Measurements from ENCODE around the gene ITSN1. TPM values are rescaled to one million over a fixed set of nuclear protein-coding genes. Genes with fewer than 3 reads are reported as not detected.

ITSN1 gene
- total RNA-seq, 2 donors from 2014 or later: 15.0 to 47.5 TPM

DNA sequence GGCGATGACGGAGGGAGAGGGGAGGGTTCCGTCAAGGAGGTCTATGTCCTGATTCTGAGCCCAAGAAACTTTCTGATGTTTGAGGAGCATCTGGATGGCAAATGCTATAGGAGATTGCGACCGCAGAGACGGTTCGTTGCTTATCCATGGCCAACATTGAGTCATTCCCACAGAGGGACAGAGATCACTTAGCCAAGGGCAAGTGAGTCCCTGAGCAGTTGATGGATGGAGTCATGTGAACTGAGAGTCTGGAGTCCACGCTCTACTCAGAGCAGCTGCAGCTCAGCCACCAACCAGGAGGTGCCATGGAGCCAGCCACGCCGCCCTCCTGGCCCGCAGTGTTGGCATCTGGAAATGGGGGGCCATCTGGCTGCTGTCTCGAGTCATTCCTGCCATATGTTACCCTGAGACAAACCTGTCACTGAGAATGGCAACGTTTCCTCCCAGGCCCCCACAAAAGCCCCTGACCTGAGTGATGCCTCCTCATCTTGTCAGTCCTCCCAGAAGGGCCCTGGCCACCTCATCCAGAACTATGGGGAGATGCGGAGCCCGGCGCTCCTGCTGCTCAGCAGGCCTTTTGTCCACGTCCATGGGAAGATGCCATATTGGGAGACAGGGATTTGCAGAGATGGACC is 214.7 kb downstream of the ITSN1 start:
- TF ChIP-seq, protein P1, sequence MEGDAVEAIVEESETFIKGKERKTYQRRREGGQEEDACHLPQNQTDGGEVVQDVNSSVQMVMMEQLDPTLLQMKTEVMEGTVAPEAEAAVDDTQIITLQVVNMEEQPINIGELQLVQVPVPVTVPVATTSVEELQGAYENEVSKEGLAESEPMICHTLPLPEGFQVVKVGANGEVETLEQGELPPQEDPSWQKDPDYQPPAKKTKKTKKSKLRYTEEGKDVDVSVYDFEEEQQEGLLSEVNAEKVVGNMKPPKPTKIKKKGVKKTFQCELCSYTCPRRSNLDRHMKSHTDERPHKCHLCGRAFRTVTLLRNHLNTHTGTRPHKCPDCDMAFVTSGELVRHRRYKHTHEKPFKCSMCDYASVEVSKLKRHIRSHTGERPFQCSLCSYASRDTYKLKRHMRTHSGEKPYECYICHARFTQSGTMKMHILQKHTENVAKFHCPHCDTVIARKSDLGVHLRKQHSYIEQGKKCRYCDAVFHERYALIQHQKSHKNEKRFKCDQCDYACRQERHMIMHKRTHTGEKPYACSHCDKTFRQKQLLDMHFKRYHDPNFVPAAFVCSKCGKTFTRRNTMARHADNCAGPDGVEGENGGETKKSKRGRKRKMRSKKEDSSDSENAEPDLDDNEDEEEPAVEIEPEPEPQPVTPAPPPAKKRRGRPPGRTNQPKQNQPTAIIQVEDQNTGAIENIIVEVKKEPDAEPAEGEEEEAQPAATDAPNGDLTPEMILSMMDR (IDR thresholded peaks at IDR 0.05): no peak
- no peak for TF ChIP-seq POLR2A (IDR thresholded peaks at IDR 0.05)
- no peak for ATAC-seq
- H3K36me3 ChIP-seq (replicated peaks in 1 of 2; ENCODE audit: insufficient read depth in 1 of 2, low read depth in 2 of 2): no peaks in the 10 kb centered on the region
- intact Hi-C loops (cut with DNase I): no loop called here
- no peak overlapping the region for H3K27ac ChIP-seq
- H3K4me3 ChIP-seq: no peak overlapping the region
- WGBS, 2 donors: 83 to 86% methylated on average over 4 to 17 of the region's 17 CpGs
- H3K4me1 ChIP-seq: no peaks in the 10 kb centered on the region
- H3K9me3 ChIP-seq: no peaks in the 10 kb centered on the region
- DNase-seq: no peak
- H3K27me3 ChIP-seq: no peaks in the 10 kb centered on the region

GRCh38 chr21:33857846-33858666 is 215.8 kb downstream of the ITSN1 start:
- no peaks in the 10 kb centered on the region for H3K4me1 ChIP-seq
- H3K27me3 ChIP-seq: no peaks in the 10 kb centered on the region
- H3K27ac ChIP-seq: no peak overlapping the region
- 56 to 64% methylated on average over 13 to 25 of the region's 25 CpGs for WGBS, 2 donors
- H3K9me3 ChIP-seq: no peaks in the 10 kb centered on the region
- DNase-seq (no peak), ATAC-seq (no peak)
- TF ChIP-seq, protein P1 (IDR thresholded peaks at IDR 0.05): no peak
- no peak for TF ChIP-seq POLR2A (IDR thresholded peaks at IDR 0.05)
- no peak overlapping the region for H3K4me3 ChIP-seq
- intact Hi-C loops (cut with DNase I): no loop called here
- H3K36me3 ChIP-seq (replicated peaks in 1 of 2; ENCODE audit: insufficient read depth in 1 of 2, low read depth in 2 of 2): no peaks in the 10 kb centered on the region

- intact Hi-C loops (cut with DNase I): no loop called here
- H3K27ac ChIP-seq: no peak overlapping the region
- no peak for DNase-seq
- H3K36me3 ChIP-seq (replicated peaks in 1 of 2; ENCODE audit: insufficient read depth in 1 of 2, low read depth in 2 of 2): no peaks in the 10 kb centered on the region
- no peak for TF ChIP-seq POLR2A (IDR thresholded peaks at IDR 0.05)
- TF ChIP-seq, protein P1 (IDR thresholded peaks at IDR 0.05): no peak
- no peaks in the 10 kb centered on the region for H3K9me3 ChIP-seq
- H3K4me1 ChIP-seq: no peaks in the 10 kb centered on the region
- no peaks in the 10 kb centered on the region for H3K27me3 ChIP-seq
- no peak overlapping the region for H3K4me3 ChIP-seq
- ATAC-seq: no peak
- WGBS, 2 donors: 60 to 63% methylated on average over 15 of the region's 15 CpGs
Measured at GRCh38 chr21:33858667-33859372, 216.5 kb downstream of the ITSN1 start.

DNA sequence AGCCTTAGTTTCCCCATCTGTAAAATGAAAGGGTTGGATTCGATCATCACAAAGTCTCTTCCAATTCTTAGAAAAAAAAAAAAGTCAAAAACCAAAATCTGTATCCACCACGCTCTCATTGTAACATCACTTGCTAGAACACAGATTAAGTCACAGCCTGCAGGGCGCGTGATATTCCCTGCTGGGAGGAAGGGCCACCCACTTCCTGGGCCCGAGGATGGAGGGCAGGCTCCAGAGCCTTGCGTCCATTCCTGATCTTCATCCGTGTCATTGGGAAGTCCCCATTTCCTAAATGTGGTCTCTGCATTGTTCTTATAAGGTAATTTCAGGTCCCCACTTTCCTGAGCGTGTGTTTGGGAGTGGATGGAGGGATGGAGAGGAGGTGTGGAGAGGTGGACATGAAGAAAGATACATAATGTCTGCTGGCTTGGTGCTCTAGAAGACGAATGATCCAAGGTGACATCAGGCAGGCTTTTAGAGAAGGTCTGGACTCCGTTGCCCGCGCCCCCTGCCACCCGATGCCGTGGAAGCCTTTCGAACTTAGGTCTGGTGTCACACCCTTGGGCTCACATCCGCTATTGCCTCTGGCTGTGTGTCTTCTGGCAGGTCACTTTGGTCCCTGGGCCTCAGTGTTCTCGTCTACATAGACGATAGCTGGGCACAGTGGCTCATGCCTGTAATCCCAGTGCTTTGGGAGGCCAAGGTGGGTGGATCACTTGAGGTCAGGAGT is 217.2 kb downstream of the ITSN1 start:
- intact Hi-C loops (cut with DNase I): no loop called here
- no peak for DNase-seq
- ATAC-seq: no peak
- Histone ChIP-seq H3K9me3 (no peaks in the 10 kb centered on the region), H3K27me3 (no peaks in the 10 kb centered on the region), H3K4me3 (no peak overlapping the region), H3K4me1 (no peaks in the 10 kb centered on the region), H3K27ac (no peak overlapping the region), H3K36me3 (replicated peaks in 1 of 2; ENCODE audit: insufficient read depth in 1 of 2, low read depth in 2 of 2) (no peaks in the 10 kb centered on the region)
- 79 to 83% methylated on average over 17 to 18 of the region's 18 CpGs for WGBS, 2 donors
- TF ChIP-seq, protein P1 (IDR thresholded peaks at IDR 0.05): no peak
- TF ChIP-seq POLR2A (IDR thresholded peaks at IDR 0.05): no peak

Data from body of pancreas (tissue), 4 donors.